Gastrocnemius medialis (tissue), 4 donors: ENCODE data around the gene ZC3H15.

ENCODE experiments used
- POLR2A ChIP-seq, 2 donors: fragments of 450-650 bp; IDR thresholded peaks; one replicate each; pipeline ENCODE4 v1.6.1; 2017; ENCODE audit warnings: antibody characterized with exemption in 2 of 2, mild to moderate bottlenecking in 2 of 2, moderate library complexity in 2 of 2
- TF ChIP-seq, protein P1 (sequence below), 5 experiments: fragments of 450-650 bp in 3 of 5; fragments of 200-600 bp in 2 of 5; sonication (generic) in 2 of 5; IDR thresholded peaks in 4 of 5; conservative IDR thresholded peaks in 1 of 5; 1 replicate in 4 of 5; 2 replicates in 1 of 5; pipeline ENCODE4 v1.5.1; 2016 to 2019; ENCODE audit warnings: antibody characterized with exemption in 5 of 5, mild to moderate bottlenecking in 3 of 5, moderate library complexity in 3 of 5

DNA sequence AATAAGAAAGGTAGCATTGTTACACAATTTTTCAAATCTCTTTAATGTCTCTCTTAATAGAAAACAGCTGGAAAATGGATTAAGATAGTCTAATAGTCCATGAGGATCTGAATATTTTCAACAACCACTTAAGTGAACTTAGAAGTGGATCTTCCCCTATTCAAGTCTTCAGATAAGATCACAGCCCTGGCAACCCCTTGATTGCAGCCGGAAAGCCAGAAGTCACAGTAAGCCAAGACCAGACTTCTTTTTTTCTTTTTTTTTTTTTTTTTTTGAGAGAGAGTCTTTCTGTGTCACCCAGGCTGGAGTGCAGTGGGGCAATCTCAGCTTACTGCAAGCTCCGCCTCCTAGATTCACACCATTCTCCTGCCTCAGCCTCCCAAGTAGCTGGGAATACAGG is 18.6 kb upstream of the ZC3H15 start:
- no peak for TF ChIP-seq POLR2A (IDR thresholded peaks at IDR 0.05)
- TF ChIP-seq, protein P1, sequence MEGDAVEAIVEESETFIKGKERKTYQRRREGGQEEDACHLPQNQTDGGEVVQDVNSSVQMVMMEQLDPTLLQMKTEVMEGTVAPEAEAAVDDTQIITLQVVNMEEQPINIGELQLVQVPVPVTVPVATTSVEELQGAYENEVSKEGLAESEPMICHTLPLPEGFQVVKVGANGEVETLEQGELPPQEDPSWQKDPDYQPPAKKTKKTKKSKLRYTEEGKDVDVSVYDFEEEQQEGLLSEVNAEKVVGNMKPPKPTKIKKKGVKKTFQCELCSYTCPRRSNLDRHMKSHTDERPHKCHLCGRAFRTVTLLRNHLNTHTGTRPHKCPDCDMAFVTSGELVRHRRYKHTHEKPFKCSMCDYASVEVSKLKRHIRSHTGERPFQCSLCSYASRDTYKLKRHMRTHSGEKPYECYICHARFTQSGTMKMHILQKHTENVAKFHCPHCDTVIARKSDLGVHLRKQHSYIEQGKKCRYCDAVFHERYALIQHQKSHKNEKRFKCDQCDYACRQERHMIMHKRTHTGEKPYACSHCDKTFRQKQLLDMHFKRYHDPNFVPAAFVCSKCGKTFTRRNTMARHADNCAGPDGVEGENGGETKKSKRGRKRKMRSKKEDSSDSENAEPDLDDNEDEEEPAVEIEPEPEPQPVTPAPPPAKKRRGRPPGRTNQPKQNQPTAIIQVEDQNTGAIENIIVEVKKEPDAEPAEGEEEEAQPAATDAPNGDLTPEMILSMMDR (IDR thresholded peaks at IDR 0.05 in 4 of 5, conservative IDR thresholded peaks at IDR 0.05 in 1 of 5), result no peak
